Measurements from ENCODE around the gene OR2K2. TPM values are rescaled to one million over a fixed set of nuclear protein-coding genes. Genes with fewer than 3 reads are reported as not detected.
A peak's percentile ranks its signal among the peaks of the same experiment; 100 is the strongest.

The OR2K2 gene, protein sequence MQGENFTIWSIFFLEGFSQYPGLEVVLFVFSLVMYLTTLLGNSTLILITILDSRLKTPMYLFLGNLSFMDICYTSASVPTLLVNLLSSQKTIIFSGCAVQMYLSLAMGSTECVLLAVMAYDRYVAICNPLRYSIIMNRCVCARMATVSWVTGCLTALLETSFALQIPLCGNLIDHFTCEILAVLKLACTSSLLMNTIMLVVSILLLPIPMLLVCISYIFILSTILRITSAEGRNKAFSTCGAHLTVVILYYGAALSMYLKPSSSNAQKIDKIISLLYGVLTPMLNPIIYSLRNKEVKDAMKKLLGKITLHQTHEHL
- total RNA-seq (not detected), polyA plus RNA-seq (not detected)

DNA sequence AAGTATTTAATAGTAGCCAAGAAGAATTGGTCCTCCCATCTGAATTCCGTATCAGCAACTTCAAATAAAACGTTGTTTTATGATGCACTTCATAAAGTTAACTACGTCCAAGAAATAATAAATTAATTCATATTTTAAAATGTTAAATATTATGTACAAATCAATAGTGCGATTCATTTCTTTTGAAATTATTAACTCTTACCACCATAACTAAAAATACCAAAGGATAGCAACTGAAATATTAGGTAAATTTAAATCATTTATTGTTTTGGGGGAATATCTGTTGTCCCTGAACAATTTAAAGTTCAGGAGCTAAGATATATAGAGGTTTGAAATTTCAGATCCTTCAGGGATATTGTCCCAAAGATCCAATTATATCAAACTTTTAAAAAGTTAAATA lies at the start of gene OR2K2:
Gene OR2K2 (minus strand): TSS at position 101 of the 400 bp plus-strand sequence. CDS start 1,791 bp downstream, outside the sequence.
- Histone ChIP-seq H3K9me3 (ENCODE audit: control insufficient read depth in 2 of 2, low read length in 2 of 2) (no peaks in the 10 kb centered on the region), H3K27ac (ENCODE audit: insufficient read depth, low read length, poor library complexity, severe bottlenecking) (no peak within 1 kb of the TSS), H3K36me3 (ENCODE audit: control insufficient read depth, insufficient read depth, low read length) (no peaks in the 10 kb centered on the region), H3K27me3 (ENCODE audit: control insufficient read depth, insufficient read depth, low read length) (peaks cover 7% of the 10 kb centered on the region), H3K4me3 (ENCODE audit: low read depth, low read length) (no peak within 1 kb of the TSS), H3K4me1 (ENCODE audit: control insufficient read depth, insufficient read depth, low read length, poor library complexity, severe bottlenecking) (no peaks in the 10 kb centered on the region)
- ATAC-seq (ENCODE audit: low read depth in 2 of 2): no peak
- H3K27ac Mint-ChIP-seq: no peak within 1 kb of the TSS
- H3K9me3 Mint-ChIP-seq: peaks cover 0 to 4% (median 0%) of the 10 kb centered on the region in 7 donors
- no peaks in the 10 kb centered on the region for H3K36me3 Mint-ChIP-seq
- no peak for DNase-seq
- H3K4me1 Mint-ChIP-seq: peaks cover 0 to 17% (median under 1%) of the 10 kb centered on the region in 4 donors
- H3K27me3 Mint-ChIP-seq: no peaks in the 10 kb centered on the region
- no peak within 1 kb of the TSS for H3K4me3 Mint-ChIP-seq

DNA sequence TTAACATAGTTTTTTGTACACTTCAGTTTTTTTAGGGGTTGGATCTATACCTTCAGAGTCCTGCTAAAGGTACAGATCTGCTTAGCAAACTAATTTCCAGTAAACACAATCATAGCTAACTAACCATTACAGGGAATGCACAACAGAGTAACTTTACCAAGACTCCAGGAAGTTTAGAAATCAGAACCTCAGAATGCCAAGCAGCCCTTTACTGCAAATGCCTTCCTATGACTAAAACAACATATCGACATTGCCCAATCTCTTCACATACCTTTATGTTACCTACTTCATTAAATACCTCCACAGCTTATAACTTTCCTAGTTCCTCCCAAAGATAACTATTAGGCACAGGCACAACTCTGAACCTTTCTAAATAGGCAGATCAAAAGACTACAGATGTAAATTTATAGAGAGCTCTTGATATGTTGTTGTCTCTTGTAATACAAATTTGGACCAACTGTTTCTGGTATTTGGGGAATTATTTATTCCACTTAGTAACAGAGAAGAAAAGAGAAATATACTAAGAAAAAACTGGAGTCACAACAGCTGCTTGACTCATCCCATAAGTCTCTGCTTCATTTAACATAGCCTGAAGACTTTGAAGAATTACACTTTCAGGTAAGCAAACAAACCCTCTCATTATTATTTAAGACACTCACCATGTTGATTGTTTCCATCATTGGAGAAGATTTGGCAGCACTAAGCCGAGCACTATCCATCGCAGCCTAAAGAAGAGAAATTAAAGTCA lies 46.0 kb upstream of the OR2K2 start:
- no peaks in the 10 kb centered on the region for H3K27me3 Mint-ChIP-seq

DNA sequence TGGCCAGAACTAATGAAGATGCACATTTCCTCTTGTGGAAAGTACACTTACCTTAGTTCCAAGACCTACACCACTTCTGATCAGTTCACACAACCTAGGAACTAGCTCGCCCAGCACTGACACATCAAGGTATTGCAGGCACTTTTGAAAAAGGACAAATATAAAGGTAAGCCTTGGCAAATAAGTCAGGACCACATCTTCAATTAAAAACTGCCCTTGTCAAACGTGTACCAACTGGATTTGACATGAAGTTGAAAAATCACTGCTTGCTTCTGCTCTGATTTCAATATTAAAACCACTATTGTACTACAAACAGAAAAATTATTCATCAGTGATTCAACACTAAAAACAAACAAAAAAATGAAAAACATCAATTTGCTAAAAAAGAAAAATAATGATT lies 45.0 kb upstream of the OR2K2 start:
- no peaks in the 10 kb centered on the region for H3K9me3 Mint-ChIP-seq
- peaks cover 49% of the 10 kb centered on the region for H3K36me3 Mint-ChIP-seq
- H3K4me1 Mint-ChIP-seq: peaks cover 0 to 5% (median 0%) of the 10 kb centered on the region in 4 donors
- ATAC-seq (ENCODE audit: low read depth in 2 of 2) (no peak), DNase-seq (no peak)
- H3K9me3 ChIP-seq (ENCODE audit: control insufficient read depth in 2 of 2, low read length in 2 of 2): no peaks in the 10 kb centered on the region
- no peaks in the 10 kb centered on the region for H3K27me3 ChIP-seq (ENCODE audit: control insufficient read depth, insufficient read depth, low read length)
- no peaks in the 10 kb centered on the region for H3K4me1 ChIP-seq (ENCODE audit: control insufficient read depth, insufficient read depth, low read length, poor library complexity, severe bottlenecking)
- no peak overlapping the region for H3K4me3 ChIP-seq (ENCODE audit: low read depth, low read length)
- H3K4me3 Mint-ChIP-seq: no peak overlapping the region
- H3K27ac Mint-ChIP-seq: no peak overlapping the region
- H3K36me3 ChIP-seq (ENCODE audit: control insufficient read depth, insufficient read depth, low read length): peaks cover 76% of the 10 kb centered on the region
- H3K27me3 Mint-ChIP-seq: no peaks in the 10 kb centered on the region
- H3K27ac ChIP-seq (ENCODE audit: insufficient read depth, low read length, poor library complexity, severe bottlenecking): no peak overlapping the region

More for the DNA sequence above, 46.0 kb upstream of the OR2K2 start:
- H3K4me3 Mint-ChIP-seq: no peak overlapping the region
- ATAC-seq (ENCODE audit: low read depth in 2 of 2) (no peak), DNase-seq (no peak)
- Histone ChIP-seq H3K4me3 (ENCODE audit: low read depth, low read length) (no peak overlapping the region), H3K27ac (ENCODE audit: insufficient read depth, low read length, poor library complexity, severe bottlenecking) (no peak overlapping the region), H3K4me1 (ENCODE audit: control insufficient read depth, insufficient read depth, low read length, poor library complexity, severe bottlenecking) (no peaks in the 10 kb centered on the region), H3K27me3 (ENCODE audit: control insufficient read depth, insufficient read depth, low read length) (no peaks in the 10 kb centered on the region), H3K36me3 (ENCODE audit: control insufficient read depth, insufficient read depth, low read length) (peaks cover 68% of the 10 kb centered on the region), H3K9me3 (ENCODE audit: control insufficient read depth in 2 of 2, low read length in 2 of 2) (no peaks in the 10 kb centered on the region)
- H3K27ac Mint-ChIP-seq: no peak overlapping the region
- no peaks in the 10 kb centered on the region for H3K9me3 Mint-ChIP-seq
- peaks cover 0 to 5% (median 0%) of the 10 kb centered on the region in 4 donors for H3K4me1 Mint-ChIP-seq
- peaks cover 43% of the 10 kb centered on the region for H3K36me3 Mint-ChIP-seq

DNA sequence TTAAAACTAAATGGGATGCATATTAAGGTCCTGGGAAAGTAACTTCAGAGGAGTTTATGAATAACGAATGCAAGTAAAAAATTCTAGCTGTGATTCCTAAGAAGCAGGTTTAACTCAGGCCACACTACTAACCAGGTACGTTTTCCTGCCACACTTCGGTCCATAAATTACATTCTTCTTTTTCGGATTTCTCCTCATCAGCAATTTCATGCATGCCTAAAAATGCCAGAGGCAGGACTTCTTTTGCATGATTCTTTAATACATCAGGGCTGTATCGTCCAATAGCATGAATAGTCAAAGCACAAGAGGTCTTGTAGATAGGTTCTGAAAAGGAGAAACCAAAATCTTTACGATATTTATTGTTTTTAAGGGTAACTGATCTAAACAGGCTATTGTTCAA lies 42.3 kb upstream of the OR2K2 start:
- no peaks in the 10 kb centered on the region for H3K4me1 ChIP-seq (ENCODE audit: control insufficient read depth, insufficient read depth, low read length, poor library complexity, severe bottlenecking)
- H3K4me1 Mint-ChIP-seq: peaks cover 0 to 5% (median 0%) of the 10 kb centered on the region in 4 donors
- H3K27ac ChIP-seq (ENCODE audit: insufficient read depth, low read length, poor library complexity, severe bottlenecking): no peak overlapping the region
- H3K36me3 ChIP-seq (ENCODE audit: control insufficient read depth, insufficient read depth, low read length): peaks cover 87% of the 10 kb centered on the region
- DNase-seq: no peak
- H3K9me3 ChIP-seq (ENCODE audit: control insufficient read depth in 2 of 2, low read length in 2 of 2): no peaks in the 10 kb centered on the region
- no peaks in the 10 kb centered on the region for H3K27me3 Mint-ChIP-seq
- H3K4me3 ChIP-seq (ENCODE audit: low read depth, low read length): no peak overlapping the region
- peaks cover 56% of the 10 kb centered on the region for H3K36me3 Mint-ChIP-seq
- no peaks in the 10 kb centered on the region for H3K9me3 Mint-ChIP-seq
- ATAC-seq (ENCODE audit: low read depth in 2 of 2): no peak
- no peak overlapping the region for H3K4me3 Mint-ChIP-seq
- H3K27me3 ChIP-seq (ENCODE audit: control insufficient read depth, insufficient read depth, low read length): no peaks in the 10 kb centered on the region
- no peak overlapping the region for H3K27ac Mint-ChIP-seq

DNA sequence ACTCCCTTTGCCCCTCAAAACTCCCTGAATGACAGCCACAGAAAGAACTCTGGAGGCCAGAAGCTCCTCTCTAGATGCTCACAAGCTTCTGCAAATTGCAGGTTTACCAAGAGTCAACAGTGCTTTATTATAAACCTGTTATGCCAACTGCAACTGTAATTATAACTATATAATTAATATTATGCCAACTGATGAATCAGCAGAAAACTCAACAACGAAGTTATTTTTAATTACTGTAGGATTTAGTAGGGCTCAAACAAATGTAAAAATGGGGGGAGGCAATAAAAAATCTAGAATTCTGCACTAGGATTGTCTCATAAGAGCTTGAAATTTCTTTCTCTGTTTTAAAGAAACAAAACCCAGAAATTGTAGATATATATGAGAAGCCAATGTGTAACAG lies 37.0 kb upstream of the OR2K2 start:
- Mint-ChIP-seq H3K4me1 (peaks cover 0 to 2% (median 0%) of the 10 kb centered on the region in 4 donors), H3K4me3 (no peak overlapping the region), H3K27ac (peak overlapping the region in 1 of 3 donors; percentile 19), H3K27me3 (no peaks in the 10 kb centered on the region), H3K36me3 (peaks cover 63% of the 10 kb centered on the region), H3K9me3 (peaks cover 0 to 2% (median 0%) of the 10 kb centered on the region in 7 donors)
- no peak for ATAC-seq (ENCODE audit: low read depth in 2 of 2)
- no peak overlapping the region for H3K4me3 ChIP-seq (ENCODE audit: low read depth, low read length)
- DNase-seq: no peak
- no peaks in the 10 kb centered on the region for H3K9me3 ChIP-seq (ENCODE audit: control insufficient read depth in 2 of 2, low read length in 2 of 2)
- no peaks in the 10 kb centered on the region for H3K4me1 ChIP-seq (ENCODE audit: control insufficient read depth, insufficient read depth, low read length, poor library complexity, severe bottlenecking)
- no peaks in the 10 kb centered on the region for H3K27me3 ChIP-seq (ENCODE audit: control insufficient read depth, insufficient read depth, low read length)
- no peak overlapping the region for H3K27ac ChIP-seq (ENCODE audit: insufficient read depth, low read length, poor library complexity, severe bottlenecking)
- peaks cover 94% of the 10 kb centered on the region for H3K36me3 ChIP-seq (ENCODE audit: control insufficient read depth, insufficient read depth, low read length)

DNA sequence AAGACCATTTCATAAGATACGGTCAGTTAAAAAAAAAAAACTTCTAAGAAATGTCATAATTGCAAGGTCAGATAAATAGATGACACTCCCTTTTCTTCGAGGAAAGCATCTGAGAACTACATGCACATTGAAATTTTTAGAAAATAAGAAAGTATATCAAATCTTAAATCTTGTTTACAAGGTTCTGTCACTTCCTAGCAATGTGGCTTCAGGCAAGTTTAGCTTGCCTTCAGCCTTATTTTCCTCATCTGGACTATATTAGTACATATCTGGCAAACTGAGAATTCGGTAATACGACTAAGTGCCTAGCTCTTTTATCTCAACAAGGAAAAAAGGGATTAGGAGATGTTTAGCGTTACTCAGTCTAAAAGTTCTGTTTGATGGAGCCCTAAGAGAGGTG lies 32.5 kb upstream of the OR2K2 start:
- H3K9me3 ChIP-seq (ENCODE audit: control insufficient read depth in 2 of 2, low read length in 2 of 2): no peaks in the 10 kb centered on the region

DNA sequence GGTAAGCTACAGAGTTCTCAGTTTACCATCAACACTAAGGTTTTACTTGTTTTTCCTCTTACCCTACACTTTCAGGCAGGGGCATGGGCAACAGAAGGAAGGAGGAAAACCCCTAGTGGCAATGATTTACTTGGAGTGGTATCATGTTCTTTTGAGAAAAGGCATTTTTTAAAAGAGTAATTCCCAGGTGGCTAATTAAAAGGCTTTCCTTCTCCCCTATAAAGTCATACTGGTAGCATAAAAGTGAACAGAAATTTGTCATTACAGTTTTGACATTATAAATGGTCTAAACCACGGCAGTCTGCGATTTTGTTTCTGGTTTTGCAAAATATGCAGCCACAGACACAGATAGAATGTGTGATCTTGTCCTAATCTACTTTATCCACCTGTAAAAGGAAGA lies 30.9 kb upstream of the OR2K2 start:
- Mint-ChIP-seq H3K9me3 (peaks cover 0 to 3% (median 0%) of the 10 kb centered on the region in 7 donors), H3K4me1 (peaks cover 0 to 3% (median 1%) of the 10 kb centered on the region in 4 donors), H3K36me3 (peaks cover 31% of the 10 kb centered on the region), H3K27me3 (no peaks in the 10 kb centered on the region), H3K27ac (no peak overlapping the region), H3K4me3 (no peak overlapping the region)
- Histone ChIP-seq H3K4me1 (ENCODE audit: control insufficient read depth, insufficient read depth, low read length, poor library complexity, severe bottlenecking) (no peaks in the 10 kb centered on the region), H3K27ac (ENCODE audit: insufficient read depth, low read length, poor library complexity, severe bottlenecking) (no peak overlapping the region), H3K27me3 (ENCODE audit: control insufficient read depth, insufficient read depth, low read length) (no peaks in the 10 kb centered on the region), H3K36me3 (ENCODE audit: control insufficient read depth, insufficient read depth, low read length) (peaks cover 40% of the 10 kb centered on the region), H3K9me3 (ENCODE audit: control insufficient read depth in 2 of 2, low read length in 2 of 2) (no peaks in the 10 kb centered on the region), H3K4me3 (ENCODE audit: low read depth, low read length) (no peak overlapping the region)
- DNase-seq: no peak
- ATAC-seq (ENCODE audit: low read depth in 2 of 2): no peak

More for the DNA sequence above, 32.5 kb upstream of the OR2K2 start:
- Mint-ChIP-seq H3K9me3 (peaks cover 0 to 2% (median 0%) of the 10 kb centered on the region in 7 donors), H3K27ac (peak overlapping the region in 1 of 3 donors; percentile 2), H3K27me3 (no peaks in the 10 kb centered on the region), H3K4me1 (peaks cover 0 to 2% (median 0%) of the 10 kb centered on the region in 4 donors), H3K36me3 (peaks cover 37% of the 10 kb centered on the region), H3K4me3 (no peak overlapping the region)
- no peaks in the 10 kb centered on the region for H3K4me1 ChIP-seq (ENCODE audit: control insufficient read depth, insufficient read depth, low read length, poor library complexity, severe bottlenecking)
- no peak overlapping the region for H3K27ac ChIP-seq (ENCODE audit: insufficient read depth, low read length, poor library complexity, severe bottlenecking)
- H3K36me3 ChIP-seq (ENCODE audit: control insufficient read depth, insufficient read depth, low read length): peaks cover 56% of the 10 kb centered on the region
- H3K4me3 ChIP-seq (ENCODE audit: low read depth, low read length): no peak overlapping the region
- DNase-seq (no peak), ATAC-seq (ENCODE audit: low read depth in 2 of 2) (no peak)
- H3K27me3 ChIP-seq (ENCODE audit: control insufficient read depth, insufficient read depth, low read length): no peaks in the 10 kb centered on the region
